Smooth muscle cell (in vitro differentiated cells): ENCODE data around the gene CDH4. TPM values are rescaled to one million over a fixed set of nuclear protein-coding genes. Genes with fewer than 3 reads are reported as not detected.

Source experiments
- DNase-seq: peaks from one replicate; lab custom pipeline; 2025; ENCODE audit not compliant: unreplicated experiment; lab: John Stamatoyannopoulos, UW
- H2AFZ ChIP-seq: fragments of 200-600 bp; sonication (generic); 2 replicates; pipeline ENCODE4 v1.6.0; 2016; ENCODE audit warnings: antibody characterized with exemption, low read depth, mild to moderate bottlenecking
- H3F3A ChIP-seq: fragments of 200-600 bp; sonication (generic); 2 replicates; pipeline ENCODE4 v1.6.0; 2017; ENCODE audit warnings: antibody characterized with exemption, low read depth
- H3K27ac ChIP-seq: fragments of 200-600 bp; sonication (generic); 2 replicates; pipeline ENCODE4 v1.5.1; 2016; ENCODE audit warnings: low read depth, mild to moderate bottlenecking
- H3K27me3 ChIP-seq: fragments of 200-600 bp; sonication (generic); 2 replicates; pipeline ENCODE4 v1.6.1; 2016; ENCODE audit warnings: low read depth, mild to moderate bottlenecking
- H3K36me3 ChIP-seq: fragments of 200-600 bp; sonication (generic); 2 replicates; pipeline ENCODE4 v1.5.1; 2016; ENCODE audit warnings: low read depth
- H3K4me1 ChIP-seq: fragments of 200-600 bp; sonication (generic); 2 replicates; pipeline ENCODE4 v1.5.1; 2016; ENCODE audit warnings: low read depth
- H3K4me2 ChIP-seq: fragments of 200-600 bp; sonication (generic); 2 replicates; pipeline ENCODE4 v1.6.0; 2016; ENCODE audit warnings: mild to moderate bottlenecking
- H3K4me3 ChIP-seq: fragments of 200-600 bp; sonication (generic); 2 replicates; pipeline ENCODE4 v1.5.1; 2016; ENCODE audit warnings: mild to moderate bottlenecking
- H3K79me2 ChIP-seq: fragments of 200-600 bp; sonication (generic); 2 replicates; pipeline ENCODE4 v1.6.0; 2016; ENCODE audit warnings: low read depth, mild to moderate bottlenecking
- H3K9ac ChIP-seq: fragments of 200-600 bp; sonication (generic); 2 replicates; pipeline ENCODE4 v1.6.0; 2016; ENCODE audit warnings: low read depth
- H3K9me3 ChIP-seq: fragments of 200-600 bp; sonication (generic); replicated peaks from 2 replicates; pipeline ENCODE4 v1.5.1; 2016; ENCODE audit warnings: low read depth
- H4K20me1 ChIP-seq: fragments of 200-600 bp; sonication (generic); 2 replicates; pipeline ENCODE4 v1.6.0; 2016; ENCODE audit warnings: low read depth
- CTCF ChIP-seq: fragments of 200-600 bp; sonication (generic); IDR thresholded peaks from 2 replicates; pipeline ENCODE4 v1.5.1; 2017; ENCODE audit warnings: borderline replicate concordance, mild to moderate bottlenecking, antibody characterized with exemption; ENCODE audit not compliant: insufficient read depth, poor library complexity, severe bottlenecking
- WGBS: methylation state at CpG from one replicate; pipeline ENCODE4 v1.1.7; 2016; ENCODE audit warnings: low lambda C conversion rate; 5-methylcytosine and 5-hydroxymethylcytosine counted together
- polyA plus RNA-seq: library from polyadenylated mRNA; unstranded; fragments of >200 nt; fragmentation: Nextera tagmentation; extraction: Ambion mirVana; gene quantifications from 2 replicates; pipeline ENCODE4 v1.2.1, GENCODE V29; 2016
- total RNA-seq: library from RNA; depleted of rRNA; stranded (reverse); fragments of >200 nt; gene quantifications from 2 replicates; pipeline ENCODE4 v1.2.3, GENCODE V29; 2014

Gene CDH4
- total and polyA plus RNA-seq, 2 experiments from 2014 or later, result 0.03 to 0.04 TPM

- no peak for TF ChIP-seq CTCF
- no peaks in the 10 kb centered on the region for H4K20me1 ChIP-seq
- H3K27me3 ChIP-seq, result peaks cover 11% of the 10 kb centered on the region
- no peak overlapping the region for H3K27ac ChIP-seq
- H3K9me3 ChIP-seq, result no peaks in the 10 kb centered on the region
- H3K9ac ChIP-seq, result no peak overlapping the region
- DNase-seq, result no peak
- WGBS, result 92% methylated on average over 8 of the region's 8 CpGs
- H3K36me3 ChIP-seq, result no peaks in the 10 kb centered on the region
- H3F3A ChIP-seq, result no peaks in the 10 kb centered on the region
- H3K4me2 ChIP-seq, result no peak overlapping the region
- no peak overlapping the region for H3K4me3 ChIP-seq
- H3K4me1 ChIP-seq, result no peaks in the 10 kb centered on the region
- H2AFZ ChIP-seq, result no peak overlapping the region
- no peaks in the 10 kb centered on the region for H3K79me2 ChIP-seq
Measured at GRCh38 chr20:61678437-61678836, 426.4 kb downstream of the CDH4 start.

GRCh38 chr20:61679473-61679872 is 427.4 kb downstream of the CDH4 start:
- Histone ChIP-seq H3K4me3 (no peak overlapping the region), H3K79me2 (no peaks in the 10 kb centered on the region), H2AFZ (no peak overlapping the region), H4K20me1 (no peaks in the 10 kb centered on the region), H3K27ac (no peak overlapping the region), H3K4me1 (peaks cover 7% of the 10 kb centered on the region), H3K9ac (no peak overlapping the region), H3K9me3 (no peaks in the 10 kb centered on the region), H3K36me3 (no peaks in the 10 kb centered on the region), H3K4me2 (no peak overlapping the region), H3F3A (no peaks in the 10 kb centered on the region), H3K27me3 (peaks cover 11% of the 10 kb centered on the region)
- no peak for TF ChIP-seq CTCF
- 94% methylated on average over 10 of the region's 10 CpGs for WGBS
- no peak for DNase-seq

GRCh38 chr20:61680096-61680495 is 428.0 kb downstream of the CDH4 start:
- no peak overlapping the region for H3K4me3 ChIP-seq
- no peaks in the 10 kb centered on the region for H3K9me3 ChIP-seq
- no peak for DNase-seq
- H3K79me2 ChIP-seq, result no peaks in the 10 kb centered on the region
- H3K4me2 ChIP-seq, result no peak overlapping the region
- no peaks in the 10 kb centered on the region for H4K20me1 ChIP-seq
- H3K27me3 ChIP-seq, result peaks cover 11% of the 10 kb centered on the region
- H3K36me3 ChIP-seq, result no peaks in the 10 kb centered on the region
- H2AFZ ChIP-seq, result no peak overlapping the region
- no peaks in the 10 kb centered on the region for H3F3A ChIP-seq
- WGBS, result 90% methylated on average over 7 of the region's 7 CpGs
- TF ChIP-seq CTCF, result no peak
- H3K27ac ChIP-seq, result no peak overlapping the region
- H3K4me1 ChIP-seq, result peaks cover 7% of the 10 kb centered on the region
- H3K9ac ChIP-seq, result no peak overlapping the region
